ENCODE measurements around the gene BOK. TPM values are rescaled to one million over a fixed set of nuclear protein-coding genes. Genes with fewer than 3 reads are reported as not detected.
"Not testable (repeated sequence)": the region's sequence is repeated elsewhere in the genome, so short reads cannot be mapped to it uniquely, and the experiment has no call there.

BOK gene
- total RNA-seq, 1 donor from 2014 or later: 35.1 TPM

DNA sequence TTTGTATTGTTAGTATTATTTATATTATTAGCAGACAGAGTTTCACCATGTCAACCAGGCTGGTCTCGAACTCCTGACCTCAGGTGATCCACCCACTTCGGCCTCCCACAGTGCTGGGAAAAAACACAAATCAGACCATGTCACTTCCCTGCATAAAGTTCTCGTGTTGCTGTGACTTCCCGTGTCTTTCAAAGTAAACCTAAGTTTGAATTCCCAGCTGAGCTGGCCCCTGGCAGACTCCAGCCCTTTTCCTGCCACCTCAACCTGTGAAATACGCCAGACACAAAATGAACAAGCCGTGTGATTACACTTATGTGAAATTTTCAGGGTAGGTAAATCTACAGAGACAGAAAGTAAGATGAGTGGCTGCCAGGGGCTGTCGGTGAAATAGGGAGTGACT, 7.9 kb downstream of the BOK start:
- TF ChIP-seq POLR2AphosphoS5 (IDR thresholded peaks at IDR 0.05; ENCODE audit: insufficient read depth in 1 of 2, low read depth in 1 of 2) (no peak), POLR2A (IDR thresholded peaks at IDR 0.05) (no peak)
- TF ChIP-seq, protein P1, sequence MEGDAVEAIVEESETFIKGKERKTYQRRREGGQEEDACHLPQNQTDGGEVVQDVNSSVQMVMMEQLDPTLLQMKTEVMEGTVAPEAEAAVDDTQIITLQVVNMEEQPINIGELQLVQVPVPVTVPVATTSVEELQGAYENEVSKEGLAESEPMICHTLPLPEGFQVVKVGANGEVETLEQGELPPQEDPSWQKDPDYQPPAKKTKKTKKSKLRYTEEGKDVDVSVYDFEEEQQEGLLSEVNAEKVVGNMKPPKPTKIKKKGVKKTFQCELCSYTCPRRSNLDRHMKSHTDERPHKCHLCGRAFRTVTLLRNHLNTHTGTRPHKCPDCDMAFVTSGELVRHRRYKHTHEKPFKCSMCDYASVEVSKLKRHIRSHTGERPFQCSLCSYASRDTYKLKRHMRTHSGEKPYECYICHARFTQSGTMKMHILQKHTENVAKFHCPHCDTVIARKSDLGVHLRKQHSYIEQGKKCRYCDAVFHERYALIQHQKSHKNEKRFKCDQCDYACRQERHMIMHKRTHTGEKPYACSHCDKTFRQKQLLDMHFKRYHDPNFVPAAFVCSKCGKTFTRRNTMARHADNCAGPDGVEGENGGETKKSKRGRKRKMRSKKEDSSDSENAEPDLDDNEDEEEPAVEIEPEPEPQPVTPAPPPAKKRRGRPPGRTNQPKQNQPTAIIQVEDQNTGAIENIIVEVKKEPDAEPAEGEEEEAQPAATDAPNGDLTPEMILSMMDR (IDR thresholded peaks at IDR 0.05): no peak

DNA sequence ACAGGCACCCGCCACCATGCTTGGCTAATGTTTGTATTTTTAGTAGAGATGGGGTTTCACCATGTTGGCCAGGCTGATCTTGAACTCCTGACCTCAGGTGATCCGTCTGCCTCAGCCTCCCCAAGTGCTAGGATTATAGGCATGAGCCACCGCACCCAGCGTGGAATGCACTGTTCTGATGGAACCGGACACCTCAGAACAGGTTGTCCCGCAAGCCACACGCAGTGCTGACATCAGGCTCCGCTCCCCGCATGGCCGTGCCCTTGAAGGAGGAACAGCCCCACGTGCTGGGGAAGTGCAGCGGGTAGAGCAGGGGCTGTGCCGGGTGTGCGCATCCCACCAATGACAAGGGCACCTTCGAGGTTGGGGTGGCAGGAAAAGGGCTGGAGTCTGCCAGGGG, 8.7 kb downstream of the BOK start:
- Histone ChIP-seq H3K4me1 (peaks cover 35% of the 10 kb centered on the region), H3K36me3 (peaks cover 0 to 10% of the 10 kb centered on the region in 2 donors)
- H3K27ac ChIP-seq; DNase-seq (ENCODE audit: extremely low spot score in 2 of 2); H3K27me3 ChIP-seq; H3K4me3 ChIP-seq; H3K9me3 ChIP-seq; intact Hi-C loops (cut with DNase I): not testable (repeated sequence)

More for the DNA sequence above, 7.9 kb downstream of the BOK start:
- Histone ChIP-seq H3K4me3 (no peak overlapping the region), H3K4me1 (peaks cover 43% of the 10 kb centered on the region), H3K9me3 (no peaks in the 10 kb centered on the region), H3K36me3 (peaks cover 0 to 2% of the 10 kb centered on the region in 2 donors), H3K27ac (no peak overlapping the region), H3K27me3 (no peaks in the 10 kb centered on the region)
- intact Hi-C loops (cut with DNase I): no loop called here
- no peak for DNase-seq (ENCODE audit: extremely low spot score in 2 of 2)

DNA sequence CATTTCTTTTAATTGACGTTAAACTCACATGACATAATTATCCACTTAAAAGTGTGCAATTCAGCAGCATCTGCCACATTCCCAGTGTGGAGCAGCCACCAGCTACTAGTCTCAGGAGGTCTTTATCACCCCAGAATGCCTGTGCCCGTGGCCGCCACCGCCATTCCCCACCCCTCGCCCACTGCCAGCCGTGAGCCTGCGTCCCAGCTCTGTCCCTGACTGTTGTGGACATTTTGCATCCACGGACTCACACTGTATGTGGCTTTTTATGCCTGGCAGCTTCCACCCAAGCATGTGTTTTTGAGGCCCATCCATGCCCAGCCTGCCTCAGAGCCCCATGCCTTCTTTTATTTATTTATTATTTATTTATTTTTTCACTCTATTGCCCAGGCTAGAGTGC, 9.2 kb downstream of the BOK start:
- Histone ChIP-seq H3K9me3 (no peaks in the 10 kb centered on the region), H3K27me3 (no peaks in the 10 kb centered on the region), H3K36me3 (peaks cover 0 to 11% of the 10 kb centered on the region in 2 donors), H3K4me3 (no peak overlapping the region), H3K27ac (no peak overlapping the region), H3K4me1 (peaks cover 30% of the 10 kb centered on the region)
- TF ChIP-seq POLR2A (IDR thresholded peaks at IDR 0.05) (no peak), POLR2AphosphoS5 (IDR thresholded peaks at IDR 0.05; ENCODE audit: insufficient read depth in 1 of 2, low read depth in 1 of 2) (no peak)
- TF ChIP-seq, protein P1 (IDR thresholded peaks at IDR 0.05): no peak
- intact Hi-C loops (cut with DNase I): no loop called here
- DNase-seq (ENCODE audit: extremely low spot score in 2 of 2): no peak

DNA sequence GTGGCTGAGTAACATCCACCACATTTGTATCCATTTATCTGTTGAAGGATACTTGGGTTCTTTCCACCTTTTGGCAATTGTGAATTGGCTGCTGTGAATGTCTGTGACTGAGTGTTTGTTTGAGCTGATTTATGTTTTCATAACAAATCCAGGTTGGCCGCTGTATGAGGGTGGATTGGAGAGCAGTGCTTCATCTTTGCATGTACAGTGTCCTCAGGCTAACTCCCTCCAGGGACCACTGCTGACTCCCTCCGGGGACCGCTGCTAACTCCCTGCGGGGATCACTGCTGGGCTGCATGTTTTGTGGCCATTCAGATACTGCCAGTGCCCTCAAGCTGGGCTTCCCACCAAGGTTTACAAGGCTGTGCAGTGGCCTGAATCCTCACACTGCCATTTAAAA, 10.2 kb downstream of the BOK start:
- peaks cover 20% of the 10 kb centered on the region for H3K4me1 ChIP-seq
- H3K27me3 ChIP-seq: no peaks in the 10 kb centered on the region
- H3K36me3 ChIP-seq: peaks cover 0 to 11% of the 10 kb centered on the region in 2 donors
- intact Hi-C loops (cut with DNase I): no loop called here
- no peak overlapping the region for H3K4me3 ChIP-seq
- TF ChIP-seq POLR2A (IDR thresholded peaks at IDR 0.05): no peak
- TF ChIP-seq, protein P1 (IDR thresholded peaks at IDR 0.05): no peak
- no peak for TF ChIP-seq POLR2AphosphoS5 (IDR thresholded peaks at IDR 0.05; ENCODE audit: insufficient read depth in 1 of 2, low read depth in 1 of 2)
- H3K27ac ChIP-seq: no peak overlapping the region
- DNase-seq (ENCODE audit: extremely low spot score in 2 of 2): no peak
- no peaks in the 10 kb centered on the region for H3K9me3 ChIP-seq

DNA sequence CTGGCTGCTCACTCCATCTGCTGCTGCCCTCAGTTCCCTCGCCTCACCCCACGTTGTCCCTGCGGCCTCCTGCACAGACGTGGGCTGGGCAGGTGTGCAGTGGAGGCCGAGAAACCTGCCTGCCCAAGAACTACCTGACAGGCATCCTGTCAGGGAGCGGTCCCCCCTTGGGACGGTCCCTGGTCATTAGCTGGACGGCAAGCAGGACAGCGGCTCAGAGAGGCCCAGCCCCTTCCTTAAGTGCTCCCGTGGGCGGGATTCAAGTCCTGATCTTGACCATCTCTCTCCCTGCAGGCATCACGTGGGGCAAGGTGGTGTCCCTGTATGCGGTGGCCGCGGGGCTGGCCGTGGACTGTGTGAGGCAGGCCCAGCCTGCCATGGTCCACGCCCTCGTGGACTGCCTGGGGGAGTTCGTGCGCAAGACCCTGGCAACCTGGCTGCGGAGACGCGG, 11.3 kb downstream of the BOK start:
- intact Hi-C loops (cut with DNase I): no loop called here
- Histone ChIP-seq H3K27ac (no peak overlapping the region), H3K27me3 (no peaks in the 10 kb centered on the region), H3K4me3 (no peak overlapping the region), H3K36me3 (peaks cover 0 to 11% of the 10 kb centered on the region in 2 donors), H3K4me1 (peaks cover 9% of the 10 kb centered on the region), H3K9me3 (no peaks in the 10 kb centered on the region)
- no peak for DNase-seq (ENCODE audit: extremely low spot score in 2 of 2)
- TF ChIP-seq, protein P1 (IDR thresholded peaks at IDR 0.05): no peak
- TF ChIP-seq POLR2A (IDR thresholded peaks at IDR 0.05) (no peak), POLR2AphosphoS5 (IDR thresholded peaks at IDR 0.05; ENCODE audit: insufficient read depth in 1 of 2, low read depth in 1 of 2) (no peak)

Data from vagina (tissue), 2 donors.